Thoracic aorta (tissue), 2 donors: ENCODE measurements around the gene IFT88. TPM values are rescaled to one million over a fixed set of nuclear protein-coding genes. Genes with fewer than 3 reads are reported as not detected.

Experiments used
- ATAC-seq: fragments of 150-250 bp; one replicate; pipeline ENCODE4 v1.8.0; 2017; ENCODE audit warnings: low read depth; ENCODE audit not compliant: insufficient number of reproducible peaks, low FRiP score
- DNase-seq: peaks from one replicate; pipeline ENCODE4 v3.0.0-alpha.2; 2020; ENCODE audit warnings: low spot score
- H3K27ac ChIP-seq, 2 donors: fragments of 200-600 bp; sonication (generic); 1 replicate in 1 of 2; 2 replicates in 1 of 2; pipeline ENCODE4 v1.5.1; 2016; ENCODE audit warnings: mild to moderate bottlenecking in 2 of 2, moderate library complexity in 2 of 2
- H3K27me3 ChIP-seq: fragments of 200-600 bp; sonication (generic); replicated peaks from 2 replicates; pipeline ENCODE4 v1.6.0; 2016; ENCODE audit warnings: mild to moderate bottlenecking; ENCODE audit not compliant: insufficient read depth
- H3K36me3 ChIP-seq: fragments of 200-600 bp; sonication (generic); one replicate; pipeline ENCODE4 v1.5.1; 2016
- H3K4me1 ChIP-seq, 2 donors: fragments of 200-600 bp; sonication (generic); 1 replicate in 1 of 2; 2 replicates in 1 of 2; pipeline versions ENCODE4 v1.5.1 to v1.6.0; 2016; ENCODE audit warnings: low read depth in 2 of 2, mild to moderate bottlenecking in 1 of 2; ENCODE audit not compliant: control insufficient read depth in 1 of 2
- H3K4me3 ChIP-seq: fragments of 200-600 bp; sonication (generic); 2 replicates; pipeline ENCODE4 v1.5.1; 2016; ENCODE audit warnings: mild to moderate bottlenecking
- H3K9me3 ChIP-seq: fragments of 200-600 bp; sonication (generic); 2 replicates; pipeline ENCODE4 v1.5.1; 2016
- total RNA-seq, 2 donors: library from RNA; depleted of rRNA; stranded (reverse); fragments of >200 nt; gene quantifications; one replicate each; pipeline versions ENCODE4 v1.1.0 to v1.2.3, GENCODE V29; 2016
- TF ChIP-seq, protein P1 (sequence below): fragments of 200-600 bp; sonication (generic); IDR thresholded peaks from one replicate; pipeline ENCODE4 v1.5.1; 2019; ENCODE audit warnings: antibody characterized with exemption

IFT88 gene
- total RNA-seq, 2 donors from 2014 or later: 8.8 to 13.0 TPM

DNA sequence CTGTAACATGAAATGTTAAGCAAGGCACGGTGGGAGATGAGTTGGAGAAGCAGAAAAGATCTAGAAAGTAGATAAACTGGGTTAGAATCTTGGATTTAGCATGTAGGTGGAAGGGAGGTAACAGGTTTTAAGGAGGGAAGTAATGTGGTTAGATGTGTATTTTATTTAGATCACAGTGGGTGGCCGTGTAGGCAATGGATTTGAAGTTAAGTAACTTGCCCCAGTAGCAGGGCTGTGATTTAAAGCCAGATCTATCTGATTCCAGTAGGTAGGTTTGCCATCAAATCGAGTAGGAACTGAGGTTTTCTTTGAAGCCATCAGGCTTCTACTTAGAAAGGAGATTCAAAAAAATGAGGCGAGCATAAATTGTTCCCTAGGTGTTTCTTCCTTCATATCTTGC, 86.0 kb downstream of the IFT88 start:
- DNase-seq (no peak), ATAC-seq (no peak)
- H3K27ac ChIP-seq: no peak overlapping the region
- TF ChIP-seq, protein P1, sequence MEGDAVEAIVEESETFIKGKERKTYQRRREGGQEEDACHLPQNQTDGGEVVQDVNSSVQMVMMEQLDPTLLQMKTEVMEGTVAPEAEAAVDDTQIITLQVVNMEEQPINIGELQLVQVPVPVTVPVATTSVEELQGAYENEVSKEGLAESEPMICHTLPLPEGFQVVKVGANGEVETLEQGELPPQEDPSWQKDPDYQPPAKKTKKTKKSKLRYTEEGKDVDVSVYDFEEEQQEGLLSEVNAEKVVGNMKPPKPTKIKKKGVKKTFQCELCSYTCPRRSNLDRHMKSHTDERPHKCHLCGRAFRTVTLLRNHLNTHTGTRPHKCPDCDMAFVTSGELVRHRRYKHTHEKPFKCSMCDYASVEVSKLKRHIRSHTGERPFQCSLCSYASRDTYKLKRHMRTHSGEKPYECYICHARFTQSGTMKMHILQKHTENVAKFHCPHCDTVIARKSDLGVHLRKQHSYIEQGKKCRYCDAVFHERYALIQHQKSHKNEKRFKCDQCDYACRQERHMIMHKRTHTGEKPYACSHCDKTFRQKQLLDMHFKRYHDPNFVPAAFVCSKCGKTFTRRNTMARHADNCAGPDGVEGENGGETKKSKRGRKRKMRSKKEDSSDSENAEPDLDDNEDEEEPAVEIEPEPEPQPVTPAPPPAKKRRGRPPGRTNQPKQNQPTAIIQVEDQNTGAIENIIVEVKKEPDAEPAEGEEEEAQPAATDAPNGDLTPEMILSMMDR: no peak
- H3K36me3 ChIP-seq: no peaks in the 10 kb centered on the region
- no peaks in the 10 kb centered on the region for H3K27me3 ChIP-seq
- no peaks in the 10 kb centered on the region for H3K4me1 ChIP-seq
- H3K9me3 ChIP-seq: no peaks in the 10 kb centered on the region
- no peak overlapping the region for H3K4me3 ChIP-seq

DNA sequence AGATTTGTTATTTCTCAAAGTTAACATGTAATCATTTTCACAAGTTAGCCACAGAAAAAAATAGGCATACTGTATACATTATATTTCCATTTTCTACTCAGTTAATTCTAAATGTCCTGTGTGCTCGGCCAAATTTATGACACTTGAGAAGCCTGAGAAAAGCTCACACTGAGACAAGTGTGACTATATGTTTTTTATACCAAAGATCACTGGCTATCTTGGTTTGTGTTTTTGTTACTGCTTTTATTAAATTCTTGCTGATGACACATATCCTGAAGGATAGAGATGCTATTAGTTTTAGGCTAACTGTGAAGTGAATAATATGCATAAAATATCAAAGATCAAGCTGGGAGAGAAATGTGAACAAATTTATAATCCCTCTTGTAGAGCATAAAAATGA, 87.2 kb downstream of the IFT88 start:
- H3K36me3 ChIP-seq: no peaks in the 10 kb centered on the region
- no peaks in the 10 kb centered on the region for H3K9me3 ChIP-seq
- TF ChIP-seq, protein P1: no peak
- H3K4me3 ChIP-seq: no peak overlapping the region
- no peaks in the 10 kb centered on the region for H3K27me3 ChIP-seq
- no peaks in the 10 kb centered on the region for H3K4me1 ChIP-seq
- H3K27ac ChIP-seq: no peak overlapping the region
- DNase-seq: no peak
- no peak for ATAC-seq

- H3K27ac ChIP-seq: no peak overlapping the region
- no peak for ATAC-seq
Measured at GRCh38 chr13:20658451-20659040, 91.6 kb downstream of the IFT88 start.

GRCh38 chr13:20664351-20664750, 97.4 kb downstream of the IFT88 start:
- no peak overlapping the region for H3K27ac ChIP-seq
- peaks cover 4% of the 10 kb centered on the region for H3K36me3 ChIP-seq
- TF ChIP-seq, protein P1: no peak
- no peaks in the 10 kb centered on the region for H3K27me3 ChIP-seq
- H3K9me3 ChIP-seq: no peaks in the 10 kb centered on the region
- no peak for ATAC-seq
- no peak for DNase-seq
- no peak overlapping the region for H3K4me3 ChIP-seq
- no peaks in the 10 kb centered on the region for H3K4me1 ChIP-seq

More at GRCh38 chr13:20658451-20659040, 91.6 kb downstream of the IFT88 start:
- DNase-seq: no peak
- no peaks in the 10 kb centered on the region for H3K9me3 ChIP-seq
- no peaks in the 10 kb centered on the region for H3K4me1 ChIP-seq
- peaks cover 4% of the 10 kb centered on the region for H3K36me3 ChIP-seq
- TF ChIP-seq, protein P1: no peak
- H3K4me3 ChIP-seq: no peak overlapping the region
- H3K27me3 ChIP-seq: no peaks in the 10 kb centered on the region

- no peak overlapping the region for H3K27ac ChIP-seq
- DNase-seq (no peak), ATAC-seq (no peak)
- TF ChIP-seq, protein P1: no peak
- H3K4me3 ChIP-seq: no peak overlapping the region
- H3K27me3 ChIP-seq: no peaks in the 10 kb centered on the region
- no peaks in the 10 kb centered on the region for H3K9me3 ChIP-seq
- H3K36me3 ChIP-seq: peaks cover 4% of the 10 kb centered on the region
- H3K4me1 ChIP-seq: no peaks in the 10 kb centered on the region
Measured at GRCh38 chr13:20666948-20667347, 100.0 kb downstream of the IFT88 start.
